GM12865 (cell line): ENCODE results near the gene EDEM3.

Experiments used
- DNase-seq: peaks from one replicate; pipeline ENCODE4 v3.0.0; 2010; ENCODE audit warnings: low read depth
- H3K4me3 ChIP-seq: 2 replicates; pipeline ENCODE4 v1.5.1; 2011; ENCODE audit warnings: mild to moderate bottlenecking, low read depth, low read length, control low read depth
- CTCF ChIP-seq: IDR thresholded peaks from 2 replicates; pipeline ENCODE4 v1.5.1; 2011; ENCODE audit warnings: low read length, control low read depth, low read depth, inconsistent platforms; ENCODE audit not compliant: insufficient read depth; ENCODE audit errors: missing control alignments

Gene EDEM3

GRCh38 chr1:184649451-184649888 is 105.2 kb downstream of the EDEM3 start:
- H3K4me3 ChIP-seq, result peak overlapping the region; percentile 21; the same call in 1 of the 2 replicates
- TF ChIP-seq CTCF, result no peak
- DNase-seq, result peak; percentile 89

GRCh38 chr1:184648856-184649201 is 105.8 kb downstream of the EDEM3 start:
- DNase-seq, result no peak
- H3K4me3 ChIP-seq, result peak overlapping the region; percentile 21; the same call in 1 of the 2 replicates
- TF ChIP-seq CTCF, result no peak

- TF ChIP-seq CTCF, result no peak
- peak; percentile 55 for DNase-seq
- no peak overlapping the region for H3K4me3 ChIP-seq
Observed at GRCh38 chr1:184648160-184648855, 106.3 kb downstream of the EDEM3 start.

- no peak for TF ChIP-seq CTCF
- DNase-seq, result no peak
Observed at GRCh38 chr1:184647471-184647870, 107.2 kb downstream of the EDEM3 start.

GRCh38 chr1:184646824-184647223 is 107.8 kb downstream of the EDEM3 start:
- TF ChIP-seq CTCF, result no peak
- DNase-seq, result no peak
- H3K4me3 ChIP-seq, result no peak overlapping the region

More at GRCh38 chr1:184647471-184647870, 107.2 kb downstream of the EDEM3 start:
- no peak overlapping the region for H3K4me3 ChIP-seq

GRCh38 chr1:184646178-184646701 is 108.4 kb downstream of the EDEM3 start:
- DNase-seq, result no peak
- TF ChIP-seq CTCF, result no peak
- H3K4me3 ChIP-seq, result no peak overlapping the region

GRCh38 chr1:184644771-184645170 is 109.9 kb downstream of the EDEM3 start:
- TF ChIP-seq CTCF, result no peak
- no peak for DNase-seq
- H3K4me3 ChIP-seq, result no peak overlapping the region
